NCI-H2227 (cell line): ENCODE results near the gene SLC25A11.
"Not testable (repeated sequence)": the region's sequence is repeated elsewhere in the genome, so short reads cannot be mapped to it uniquely, and the experiment has no call there.

ENCODE experiments used
- DNase-seq: peaks from one replicate; lab custom pipeline; 2025; ENCODE audit not compliant: unreplicated experiment; lab: John Stamatoyannopoulos, UW

SLC25A11 gene

DNA sequence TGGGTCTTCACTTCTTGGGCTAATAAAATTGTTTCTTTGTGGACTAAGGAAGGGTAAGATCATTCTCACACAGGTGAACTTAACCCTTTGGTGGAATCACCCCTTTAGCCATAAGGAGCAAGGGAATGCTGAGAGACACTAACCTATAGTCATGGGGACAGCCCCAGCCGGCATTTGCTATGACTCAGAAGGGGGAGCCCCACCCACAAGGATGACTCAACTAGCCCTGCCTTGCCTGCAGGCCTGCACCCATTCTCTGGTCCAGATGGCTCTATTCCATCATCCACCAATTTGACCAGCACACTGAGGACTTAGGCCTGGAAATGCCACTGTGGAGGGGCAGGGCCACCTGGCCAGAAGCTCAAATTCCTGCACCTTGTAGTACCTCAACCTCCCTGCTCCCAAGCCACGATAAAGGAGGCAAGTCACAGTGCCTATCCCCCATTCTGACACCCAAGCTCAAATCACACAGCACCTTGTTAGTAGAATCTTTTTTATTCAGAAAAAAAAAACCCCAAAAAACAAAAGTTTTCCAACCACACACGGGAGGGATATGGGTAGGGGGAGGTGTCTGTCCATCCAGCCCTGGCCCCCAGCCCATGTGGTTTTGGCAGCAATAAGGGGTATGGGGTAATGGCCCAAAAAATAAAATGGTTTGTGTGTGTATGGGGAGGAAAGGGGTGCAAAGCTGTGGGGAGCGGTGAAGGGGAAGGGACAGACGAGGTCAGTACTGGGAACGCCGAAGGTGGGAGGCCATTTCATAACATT is 5.5 kb upstream of the SLC25A11 start:
- DNase-seq: no peak

DNA sequence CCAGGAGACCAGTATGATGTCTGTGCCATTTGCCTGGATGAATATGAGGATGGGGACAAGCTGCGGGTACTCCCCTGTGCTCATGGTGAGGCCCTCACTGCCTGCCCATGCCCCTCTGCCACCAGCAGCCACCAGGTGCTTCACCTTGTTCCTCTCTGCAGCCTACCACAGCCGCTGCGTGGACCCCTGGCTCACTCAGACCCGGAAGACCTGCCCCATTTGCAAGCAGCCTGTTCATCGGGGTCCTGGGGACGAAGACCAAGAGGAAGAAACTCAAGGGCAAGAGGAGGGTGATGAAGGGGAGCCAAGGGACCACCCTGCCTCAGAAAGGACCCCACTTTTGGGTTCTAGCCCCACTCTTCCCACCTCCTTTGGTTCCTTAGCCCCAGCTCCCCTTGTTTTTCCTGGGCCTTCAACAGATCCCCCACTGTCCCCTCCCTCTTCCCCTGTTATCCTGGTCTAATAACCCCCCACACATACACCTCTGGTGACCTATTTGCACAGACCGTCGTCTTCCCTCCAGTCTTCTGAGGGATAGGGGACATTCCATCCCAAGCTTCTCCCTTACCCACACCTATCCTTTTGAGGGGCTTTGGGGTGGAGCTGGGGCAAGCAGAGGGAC is 4.8 kb upstream of the SLC25A11 start:
- no peak for DNase-seq

DNA sequence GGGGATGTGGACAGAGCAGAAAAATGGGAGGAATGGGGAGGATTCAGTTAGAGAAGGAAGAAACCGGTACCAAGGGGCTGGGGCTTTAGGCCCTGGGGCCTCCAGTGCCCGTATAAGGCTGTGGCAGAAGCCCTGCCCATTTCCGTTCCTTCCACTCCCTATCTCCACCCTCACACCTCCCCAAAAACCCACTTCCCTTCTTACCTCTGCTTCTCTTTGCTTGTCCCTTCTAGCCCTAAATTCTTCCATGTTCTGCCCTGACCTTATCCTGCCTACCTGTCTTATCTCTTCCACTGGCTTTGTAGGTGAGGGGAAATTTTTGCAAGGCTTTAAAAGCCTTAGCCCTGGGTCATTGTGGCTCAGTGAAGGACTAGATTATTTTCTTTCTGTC is 4.3 kb upstream of the SLC25A11 start:
- no peak for DNase-seq

DNA sequence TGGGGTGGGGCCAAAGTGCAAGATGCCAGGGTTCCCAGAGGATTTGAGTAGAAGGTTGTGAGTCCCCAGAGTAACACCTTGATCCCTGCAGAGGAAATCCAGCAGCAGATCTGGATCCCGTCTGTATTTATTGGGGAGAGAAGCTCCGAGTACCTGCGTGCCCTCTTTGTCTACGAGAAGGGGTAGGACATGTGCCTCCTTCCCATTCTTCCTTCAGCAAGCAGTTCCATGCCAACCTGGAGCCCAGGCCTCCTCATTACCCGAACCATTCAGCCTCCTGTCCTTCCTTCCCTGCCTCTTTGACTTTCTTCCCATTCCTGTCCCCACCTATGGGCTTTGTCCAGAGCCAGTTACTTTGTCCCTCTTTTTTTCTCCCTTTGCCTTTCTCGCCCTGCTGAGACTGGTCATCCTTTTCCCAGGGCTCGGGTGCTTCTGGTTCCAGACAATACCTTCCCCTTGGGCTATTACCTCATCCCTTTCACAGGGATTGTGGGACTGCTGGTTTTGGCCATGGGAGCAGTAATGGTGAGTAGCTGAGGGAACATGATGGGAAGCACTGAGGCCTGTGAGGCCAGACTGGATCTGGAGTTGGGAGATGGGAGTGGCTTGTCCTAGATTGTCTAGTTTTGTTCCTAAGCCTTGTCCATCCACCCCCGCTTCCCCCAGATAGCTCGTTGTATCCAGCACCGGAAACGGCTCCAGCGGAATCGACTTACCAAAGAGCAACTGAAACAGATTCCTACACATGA is 3.1 kb upstream of the SLC25A11 start:
- no peak for DNase-seq

DNA sequence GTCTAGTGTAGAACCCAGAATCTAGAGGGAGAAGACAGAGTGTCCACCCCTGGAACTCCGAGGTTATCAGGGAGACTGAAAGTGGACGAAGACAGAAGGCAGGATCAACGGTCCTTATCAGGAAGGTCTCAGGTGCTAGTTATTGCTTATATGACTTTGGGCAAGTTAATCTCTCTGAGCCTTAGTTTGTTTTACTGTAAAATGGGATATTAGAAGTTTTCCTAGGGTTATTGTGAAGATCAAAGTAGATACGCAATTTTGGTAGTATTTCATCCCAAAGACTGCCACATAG is 1.4 kb upstream of the SLC25A11 start:
- DNase-seq: no peak

DNA sequence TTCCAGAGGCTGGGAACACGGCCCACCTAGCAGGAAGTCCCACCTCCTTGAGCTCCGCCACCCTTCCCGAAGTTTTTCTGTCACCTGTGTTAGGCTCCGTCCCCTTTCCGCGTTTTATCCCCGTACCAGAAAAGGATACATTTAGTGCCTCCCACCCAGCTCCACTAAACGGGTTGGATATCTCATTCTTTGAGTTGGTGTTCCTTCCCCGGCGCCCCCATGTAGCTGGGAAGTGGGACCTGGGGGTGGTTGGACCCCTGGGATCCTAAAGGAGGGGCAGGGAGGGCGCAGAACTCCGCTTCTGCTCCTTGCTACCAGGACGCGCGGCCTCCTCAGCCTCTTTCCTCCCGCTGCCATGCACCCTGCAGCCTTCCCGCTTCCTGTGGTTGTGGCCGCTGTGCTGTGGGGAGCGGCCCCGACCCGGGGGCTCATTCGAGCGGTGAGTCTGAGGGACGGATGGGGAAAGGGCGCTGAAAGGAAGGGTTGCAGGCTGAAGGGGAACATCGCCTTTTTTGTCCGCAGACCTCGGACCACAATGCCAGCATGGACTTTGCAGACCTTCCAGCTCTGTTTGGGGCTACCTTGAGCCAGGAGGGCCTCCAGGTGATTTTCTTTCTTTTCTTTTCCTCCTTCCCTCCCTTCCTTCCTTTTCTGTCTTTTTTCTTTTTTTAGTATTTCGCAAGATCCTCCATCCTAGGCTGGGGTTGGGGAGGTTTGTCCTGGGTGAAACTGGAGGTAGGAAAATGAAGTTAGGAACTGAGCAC is 891 bp upstream of the SLC25A11 start:
- no peak for DNase-seq

DNA sequence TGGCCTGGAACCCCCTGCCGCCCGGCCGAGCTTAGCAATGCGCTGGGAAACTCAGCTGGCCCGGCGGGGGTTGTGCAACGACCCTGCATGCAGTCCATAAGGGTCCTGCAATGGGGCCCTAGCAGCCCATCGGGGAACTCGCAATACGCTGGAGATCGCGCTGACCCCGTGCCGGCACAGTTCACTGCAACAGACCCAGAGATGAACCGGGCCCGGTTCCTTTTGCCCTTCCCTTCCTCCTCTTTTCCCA is 375 bp downstream of the SLC25A11 start:
- DNase-seq: no peak

DNA sequence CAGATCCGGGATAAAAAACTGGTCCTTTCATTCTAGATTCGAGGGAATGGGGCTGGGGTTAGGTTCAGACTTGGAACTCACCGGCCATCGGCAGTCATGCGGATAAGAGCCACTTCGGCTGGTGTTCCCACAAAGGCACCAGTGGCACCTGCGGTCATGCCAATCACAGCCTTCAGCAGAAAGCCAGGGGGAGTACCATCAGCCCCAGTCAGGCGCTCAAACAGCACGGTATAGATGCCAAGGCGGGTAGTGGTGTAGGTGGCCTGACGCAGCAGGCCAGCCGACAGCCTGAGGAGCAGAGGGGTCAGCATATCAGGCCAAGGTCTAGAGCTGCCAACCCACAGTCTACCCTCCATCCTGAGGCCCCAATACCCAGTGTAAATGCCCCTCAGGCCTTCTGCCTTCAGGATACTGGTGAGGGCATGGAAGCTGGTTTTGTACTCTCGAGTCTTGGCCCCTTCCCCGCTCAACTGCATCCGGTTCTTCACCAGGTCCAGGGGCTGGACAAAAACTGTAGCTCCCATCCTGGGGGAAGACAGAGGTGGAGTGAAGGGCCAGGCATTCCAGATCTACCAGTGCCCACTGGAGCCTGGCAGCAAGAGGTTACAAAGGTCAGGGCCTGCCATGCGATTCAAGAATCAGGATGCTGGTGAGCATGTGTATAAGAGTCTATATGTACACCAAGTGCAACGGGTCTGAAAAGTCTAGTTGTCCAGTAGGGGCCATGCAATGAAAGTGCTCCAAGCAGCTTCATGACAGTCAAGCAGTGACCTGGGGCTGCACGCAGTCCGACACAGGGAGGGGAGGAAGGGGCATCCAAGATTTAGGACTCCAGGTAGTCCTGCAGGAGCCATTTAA is 929 bp downstream of the SLC25A11 start:
- DNase-seq: no peak

DNA sequence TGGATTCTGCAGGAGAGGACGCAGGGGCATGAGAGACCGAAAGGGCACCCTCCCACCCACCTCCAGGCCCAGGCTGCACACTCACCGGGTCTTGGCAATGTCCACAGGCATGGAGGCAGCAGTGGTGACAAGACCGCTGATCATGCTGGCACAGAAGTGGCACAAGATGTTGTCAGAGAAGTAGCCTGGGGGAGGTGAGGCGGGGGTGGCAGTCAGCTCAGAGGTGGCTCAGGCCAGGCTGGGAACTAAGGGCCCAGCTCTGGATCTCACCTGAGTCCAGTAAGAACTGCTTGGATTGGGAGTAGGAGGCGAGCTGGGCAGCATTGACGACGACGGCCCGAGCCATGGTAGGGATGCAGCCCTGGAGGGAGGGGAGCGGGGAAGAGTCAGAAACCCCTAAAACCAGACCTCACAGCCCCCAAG is 1.8 kb downstream of the SLC25A11 start:
- DNase-seq: no peak

DNA sequence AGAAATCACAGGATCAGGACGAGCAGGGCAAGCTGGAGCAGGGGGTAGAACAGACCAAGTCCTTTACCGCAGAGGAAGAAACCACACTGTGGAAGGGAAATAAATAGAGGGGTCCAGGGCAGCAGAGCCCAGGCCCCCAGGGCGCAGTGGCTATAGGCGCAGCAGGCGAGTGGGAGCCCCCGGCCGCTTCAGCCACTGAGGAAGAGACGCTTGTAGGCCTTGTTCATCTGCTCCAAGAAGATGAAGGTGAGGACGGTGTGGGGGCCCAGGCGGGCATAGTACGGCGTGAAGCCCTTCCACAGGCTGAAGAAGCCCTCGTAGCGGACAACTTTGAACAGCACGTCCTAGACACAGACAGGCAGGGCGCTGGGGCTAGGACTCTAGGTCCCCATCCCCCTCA is 2.3 kb downstream of the SLC25A11 start:
- DNase-seq: no peak

DNA sequence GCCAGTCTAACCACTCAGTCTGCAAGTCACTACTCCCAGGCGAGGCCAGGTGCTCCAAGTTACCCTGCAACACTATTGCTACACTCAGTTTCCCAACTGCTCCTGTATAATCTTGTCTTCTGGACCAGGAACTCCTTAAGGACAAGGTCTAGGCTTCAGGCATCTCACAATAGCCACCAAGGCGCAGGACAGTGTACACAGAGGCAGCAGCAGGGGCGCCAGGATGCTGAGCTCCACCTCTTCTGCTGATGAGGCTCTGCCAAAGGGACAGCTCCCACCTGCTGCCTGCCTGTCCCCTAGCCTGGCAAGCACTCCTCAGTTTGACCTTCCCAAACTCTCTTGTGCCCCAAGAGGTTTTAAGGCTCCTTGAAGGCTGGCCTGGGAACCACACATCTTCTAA is 3.4 kb downstream of the SLC25A11 start:
- no peak for DNase-seq

DNA sequence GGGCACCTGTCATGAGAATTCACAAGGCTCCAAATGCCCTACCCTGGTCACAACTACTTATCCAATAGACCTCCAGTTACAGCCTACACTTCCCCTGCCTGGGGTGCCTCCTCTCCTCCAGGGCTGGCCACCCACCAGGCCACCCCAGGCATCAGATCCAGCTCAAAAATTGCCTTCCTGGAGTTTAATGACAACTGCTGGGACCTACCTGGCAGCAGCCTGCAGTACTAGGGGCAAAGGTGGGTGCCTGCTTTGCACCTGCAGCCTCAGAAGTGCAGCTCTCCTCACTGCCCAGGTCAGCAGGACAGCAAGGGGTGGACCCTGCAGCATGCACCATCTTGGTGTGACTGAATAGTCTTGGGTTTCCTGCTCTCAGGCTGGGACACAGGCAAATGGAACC is 4.2 kb downstream of the SLC25A11 start:
- no peak for DNase-seq

DNA sequence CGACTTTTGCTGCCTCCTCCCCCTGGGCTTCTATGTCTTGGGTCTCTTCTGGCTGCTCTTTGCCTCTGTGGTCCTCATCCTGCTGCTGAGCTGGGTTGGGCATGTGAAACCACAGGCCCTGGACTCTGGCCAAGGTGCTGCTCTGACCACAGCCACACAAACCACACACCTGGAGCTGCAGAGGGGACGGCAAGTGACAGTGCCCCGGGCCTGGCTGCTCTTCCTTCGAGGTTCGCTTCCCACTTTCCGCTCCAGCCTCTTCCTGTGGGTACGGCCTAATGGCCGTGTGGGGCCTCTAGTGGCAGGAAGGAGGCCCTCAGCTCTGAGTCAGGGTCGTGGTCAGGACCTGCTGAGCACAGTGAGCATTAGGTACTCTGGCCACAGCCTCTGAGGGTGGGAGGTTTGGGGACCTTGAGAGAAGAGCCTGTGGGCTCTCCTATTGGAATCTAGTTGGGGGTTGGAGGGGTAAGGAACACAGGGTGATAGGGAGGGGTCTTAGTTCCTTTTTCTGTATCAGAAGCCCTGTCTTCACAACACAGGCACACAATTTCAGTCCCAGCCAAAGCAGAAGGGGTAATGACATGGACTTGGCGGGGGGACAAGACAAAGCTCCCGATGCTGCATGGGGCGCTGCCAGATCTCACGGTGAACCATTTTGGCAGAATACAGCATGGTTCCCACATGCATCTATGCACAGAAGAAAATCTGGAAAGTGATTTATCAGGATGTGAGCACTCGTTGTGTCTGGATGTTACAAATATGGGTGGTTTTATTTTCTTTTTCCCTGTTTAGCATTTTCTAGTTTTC is 5.5 kb downstream of the SLC25A11 start:
- DNase-seq: no peak

DNA sequence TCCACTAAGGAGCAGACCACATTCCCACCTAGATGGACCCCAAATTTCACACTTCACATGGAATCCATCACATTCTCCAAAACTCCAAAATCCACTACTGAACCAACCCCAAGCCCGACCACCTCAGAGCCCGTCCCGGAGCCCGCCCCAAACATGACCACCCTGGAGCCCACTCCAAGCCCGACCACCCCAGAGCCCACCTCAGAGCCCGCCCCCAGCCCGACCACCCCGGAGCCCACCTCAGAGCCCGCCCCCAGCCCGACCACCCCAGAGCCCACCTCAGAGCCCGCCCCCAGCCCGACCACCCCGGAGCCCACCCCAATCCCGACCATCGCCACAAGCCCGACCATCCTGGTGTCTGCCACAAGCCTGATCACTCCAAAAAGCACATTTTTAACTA is 6.2 kb downstream of the SLC25A11 start:
- DNase-seq: no peak

DNA sequence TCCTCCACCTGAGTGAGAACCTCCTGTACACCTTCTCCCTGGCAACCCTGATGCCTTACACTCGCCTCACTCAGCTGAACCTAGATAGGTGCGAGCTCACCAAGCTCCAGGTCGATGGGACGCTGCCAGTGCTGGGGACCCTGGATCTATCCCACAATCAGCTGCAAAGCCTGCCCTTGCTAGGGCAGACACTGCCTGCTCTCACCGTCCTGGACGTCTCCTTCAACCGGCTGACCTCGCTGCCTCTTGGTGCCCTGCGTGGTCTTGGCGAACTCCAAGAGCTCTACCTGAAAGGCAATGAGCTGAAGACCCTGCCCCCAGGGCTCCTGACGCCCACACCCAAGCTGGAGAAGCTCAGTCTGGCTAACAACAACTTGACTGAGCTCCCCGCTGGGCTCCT is 7.1 kb downstream of the SLC25A11 start:
- DNase-seq: no peak

DNA sequence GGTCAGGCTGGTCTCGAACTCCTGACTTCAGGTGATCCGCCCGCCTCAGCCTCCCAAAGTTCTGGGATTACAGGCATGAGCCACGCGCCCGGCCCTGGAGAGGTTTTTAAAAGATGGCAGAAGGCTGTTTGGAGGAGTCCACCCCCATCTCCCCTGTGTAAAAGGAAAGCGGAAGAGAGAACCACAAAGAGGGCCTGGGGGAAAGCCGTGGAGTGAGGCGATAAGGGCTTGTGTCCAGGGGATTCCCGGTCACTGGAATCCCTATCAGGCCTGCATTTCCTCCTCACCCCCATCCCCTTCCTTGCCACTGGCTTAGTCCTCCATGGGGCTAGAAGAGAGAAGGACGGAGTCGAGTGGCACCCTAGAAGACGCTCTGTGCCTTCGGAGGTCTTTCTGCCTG is 7.9 kb downstream of the SLC25A11 start, which contains the start of gene GP1BA:
TSS of gene GP1BA (plus strand) at position 315 of the 400 bp plus-strand sequence. CDS start 328 bp downstream, outside the sequence.
- DNase-seq: no peak

DNA sequence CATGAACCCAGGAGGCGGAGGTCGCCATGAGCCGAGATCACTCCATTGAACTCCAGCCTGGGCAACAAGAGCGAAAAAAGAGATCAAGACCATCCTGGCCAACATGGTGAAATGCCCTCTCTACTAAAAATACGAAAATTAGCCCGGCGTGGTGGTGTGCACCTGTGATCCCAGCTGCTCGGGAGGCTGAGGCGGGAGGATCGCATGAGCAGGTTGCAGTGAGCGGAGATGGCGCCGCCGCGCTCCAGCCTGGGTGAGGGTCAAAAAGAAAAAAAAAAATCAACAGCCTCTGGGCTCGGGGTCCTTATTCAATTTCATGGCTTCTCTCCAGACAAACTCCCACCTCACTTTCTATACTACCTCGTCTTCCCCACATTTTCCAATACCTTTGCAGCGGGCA is 11.0 kb downstream of the SLC25A11 start:
- DNase-seq: no peak

DNA sequence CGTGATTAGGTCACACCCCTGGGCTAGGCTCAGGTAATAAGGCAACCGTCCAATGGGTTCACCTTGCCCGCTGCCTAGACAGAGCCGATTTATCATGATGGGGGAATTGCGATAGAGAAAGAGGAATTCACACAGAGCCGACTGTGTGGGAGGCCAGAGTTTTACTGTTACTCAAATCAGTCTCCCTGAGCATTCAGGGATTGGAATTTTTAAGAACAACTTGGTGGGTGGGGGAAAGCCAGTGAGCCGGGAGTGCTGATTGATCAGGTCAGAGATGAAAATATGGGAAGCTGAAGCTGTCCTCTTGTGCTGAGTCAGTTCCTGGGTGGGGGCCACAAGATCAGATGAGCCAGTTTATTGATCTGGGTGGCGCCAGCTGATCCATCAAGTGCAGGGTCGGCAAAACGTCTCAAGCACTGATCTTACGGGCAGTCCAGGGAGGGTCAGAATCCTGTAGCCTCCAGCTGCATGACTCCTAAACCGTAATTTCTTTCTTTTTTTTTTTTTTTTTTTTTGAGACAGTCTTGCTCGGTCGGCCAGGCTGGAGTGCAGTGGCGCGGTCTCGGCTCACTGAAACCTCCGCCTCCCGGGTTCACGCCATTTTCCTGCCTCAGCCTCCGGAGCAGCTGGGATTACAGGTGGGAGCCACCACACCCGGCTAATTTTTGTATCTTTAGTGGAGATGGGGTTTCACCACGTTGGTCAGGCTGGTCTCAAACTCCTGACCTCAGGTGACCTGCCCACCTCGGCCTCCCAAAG is 13.1 kb downstream of the SLC25A11 start:
- DNase-seq: not testable (repeated sequence)

DNA sequence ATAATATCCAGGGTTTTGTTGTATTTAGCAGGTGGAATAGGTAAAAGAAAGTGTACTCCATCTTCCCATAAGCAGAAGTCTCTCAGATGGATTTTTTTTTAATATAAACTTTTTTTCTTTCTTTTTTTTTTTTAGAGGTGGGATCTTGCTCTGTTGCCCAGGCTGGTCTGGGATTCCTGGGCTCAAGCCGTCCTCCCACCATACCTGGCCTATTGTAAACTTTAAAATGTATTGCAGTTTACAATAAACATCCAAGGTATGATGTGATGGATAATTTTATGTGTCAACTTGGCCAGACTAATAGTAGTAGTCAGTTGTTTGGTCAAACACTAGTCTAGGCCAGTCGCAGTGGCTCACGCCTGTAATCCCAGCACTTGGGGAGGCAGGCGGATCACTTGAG is 18.5 kb downstream of the SLC25A11 start:
- no peak for DNase-seq
